Trophoblast cell (in vitro differentiated cells and primary cell): ENCODE results near the gene TRIM40.

Experiments
- DNase-seq, 2 donors: peaks; one replicate each; pipeline ENCODE4 v3.0.0-alpha.2; 2016
- H2AFZ ChIP-seq: 2 replicates; pipeline ENCODE4 v1.6.1; 2013; ENCODE audit warnings: low read length, moderate library complexity, mild to moderate bottlenecking; ENCODE audit not compliant: insufficient read depth, poor library complexity
- H2AK5ac ChIP-seq: 2 replicates; pipeline ENCODE4 v1.6.1; 2013; ENCODE audit warnings: mild to moderate bottlenecking, low read length
- H2BK120ac ChIP-seq: 2 replicates; pipeline ENCODE4 v1.6.1; 2013; ENCODE audit warnings: low read length, mild to moderate bottlenecking, moderate library complexity; ENCODE audit not compliant: insufficient read depth, poor library complexity
- H2BK12ac ChIP-seq: 2 replicates; pipeline ENCODE4 v1.6.1; 2013; ENCODE audit warnings: mild to moderate bottlenecking, low read length, moderate library complexity
- H2BK5ac ChIP-seq: 2 replicates; pipeline ENCODE4 v1.6.1; 2013; ENCODE audit warnings: low read length, low read depth, moderate library complexity, mild to moderate bottlenecking; ENCODE audit not compliant: poor library complexity
- H3K14ac ChIP-seq: 2 replicates; pipeline ENCODE4 v1.6.1; 2013; ENCODE audit warnings: mild to moderate bottlenecking, low read length
- H3K18ac ChIP-seq: 2 replicates; pipeline ENCODE4 v1.6.1; 2013; ENCODE audit warnings: mild to moderate bottlenecking, low read length
- H3K23ac ChIP-seq: 2 replicates; pipeline ENCODE4 v1.6.1; 2013; ENCODE audit warnings: low read length
- H3K27ac ChIP-seq: 2 replicates; pipeline ENCODE4 v1.5.1; 2013; ENCODE audit warnings: low read depth, mild to moderate bottlenecking, inconsistent platforms, low read length, moderate library complexity
- H3K27me3 ChIP-seq: 2 replicates; pipeline ENCODE4 v1.6.1; 2013; ENCODE audit warnings: inconsistent platforms, mild to moderate bottlenecking, low read length, moderate library complexity; ENCODE audit not compliant: insufficient read depth
- H3K36me3 ChIP-seq, 2 experiments: 1 replicate in 1 of 2; 2 replicates in 1 of 2; pipeline ENCODE4 v1.6.1; 2013; ENCODE audit warnings: low read length in 2 of 2, mild to moderate bottlenecking in 2 of 2, moderate library complexity in 1 of 2; ENCODE audit not compliant: insufficient read depth in 2 of 2, control insufficient read depth in 1 of 2
- H3K4ac ChIP-seq: 2 replicates; pipeline ENCODE4 v1.6.1; 2013; ENCODE audit warnings: low read depth, mild to moderate bottlenecking, low read length, moderate library complexity
- H3K4me1 ChIP-seq, 2 experiments: 1 replicate in 1 of 2; 2 replicates in 1 of 2; pipeline ENCODE4 v1.6.1; 2013; ENCODE audit warnings: low read length in 2 of 2, mild to moderate bottlenecking in 2 of 2, moderate library complexity in 1 of 2; ENCODE audit not compliant: insufficient read depth in 2 of 2, control insufficient read depth in 1 of 2
- H3K4me2 ChIP-seq: 2 replicates; pipeline ENCODE4 v1.6.1; 2013; ENCODE audit warnings: inconsistent platforms, mild to moderate bottlenecking, low read length, moderate library complexity
- H3K4me3 ChIP-seq: 2 replicates; pipeline ENCODE4 v1.5.1; 2013; ENCODE audit warnings: mild to moderate bottlenecking, low read depth, low read length, inconsistent platforms
- H3K79me1 ChIP-seq: one replicate; pipeline ENCODE4 v1.6.1; 2013; ENCODE audit warnings: low read length
- H3K79me2 ChIP-seq: 2 replicates; pipeline ENCODE4 v1.6.1; 2013; ENCODE audit warnings: low read length, mild to moderate bottlenecking; ENCODE audit not compliant: control insufficient read depth, insufficient read depth, poor library complexity
- H3K9ac ChIP-seq: 2 replicates; pipeline ENCODE4 v1.6.1; 2013; ENCODE audit warnings: mild to moderate bottlenecking, low read length
- H3K9me3 ChIP-seq: 2 replicates; pipeline ENCODE4 v1.6.1; 2013; ENCODE audit warnings: low read depth, mild to moderate bottlenecking, control low read depth, inconsistent platforms, low read length; ENCODE audit not compliant: insufficient read depth
- H4K12ac ChIP-seq: 2 replicates; pipeline ENCODE4 v1.6.1; 2013; ENCODE audit warnings: low read depth, mild to moderate bottlenecking, low read length, moderate library complexity
- H4K8ac ChIP-seq: 2 replicates; pipeline ENCODE4 v1.6.1; 2013; ENCODE audit warnings: low read depth, mild to moderate bottlenecking, low read length, moderate library complexity
- H4K91ac ChIP-seq: one replicate; pipeline ENCODE4 v1.6.1; 2013; ENCODE audit warnings: low read depth, mild to moderate bottlenecking, low read length, moderate library complexity
- WGBS: extraction: QIAGEN DNeasy Blood & Tissue Kit; methylation state at CpG from one replicate; pipeline ENCODE4 v1.1.7; 2013; ENCODE audit warnings: missing lambda C conversion rate; ENCODE audit not compliant: insufficient read length, insufficient coverage; ENCODE audit errors: extremely low coverage; 5-methylcytosine and 5-hydroxymethylcytosine counted together

Gene TRIM40

GRCh38 chr6:30157999-30158398, 22.1 kb downstream of the TRIM40 start:
- Histone ChIP-seq H3K14ac (no peak overlapping the region), H3K79me2 (no peaks in the 10 kb centered on the region), H4K8ac (no peak overlapping the region), H3K9me3 (peaks cover 2% of the 10 kb centered on the region), H4K91ac (no peak overlapping the region), H3K27ac (no peak overlapping the region), H3K27me3 (no peaks in the 10 kb centered on the region), H3K36me3 (no peaks in the 10 kb centered on the region), H3K4ac (no peak overlapping the region), H3K23ac (no peak overlapping the region), H3K9ac (no peak overlapping the region), H2BK5ac (no peak overlapping the region), H2BK120ac (no peak overlapping the region), H3K79me1 (no peaks in the 10 kb centered on the region), H3K4me3 (no peak overlapping the region), H2AFZ (no peak overlapping the region), H2AK5ac (no peak overlapping the region), H3K4me2 (no peak overlapping the region), H3K4me1 (no peaks in the 10 kb centered on the region), H3K18ac (no peak overlapping the region), H4K12ac (no peak overlapping the region), H2BK12ac (no peak overlapping the region)
- no CpG with 5 or more reads among the region's 2 CpGs for WGBS
- no peak for DNase-seq

GRCh38 chr6:30158475-30159040, 22.6 kb downstream of the TRIM40 start:
- no peaks in the 10 kb centered on the region for H3K36me3 ChIP-seq
- H3K4me1 ChIP-seq = no peaks in the 10 kb centered on the region
- H3K18ac ChIP-seq = no peak overlapping the region
- H2AFZ ChIP-seq = no peak overlapping the region
- H4K91ac ChIP-seq = no peak overlapping the region
- DNase-seq = no peak
- H3K4ac ChIP-seq = no peak overlapping the region
- no peaks in the 10 kb centered on the region for H3K79me1 ChIP-seq
- no peak overlapping the region for H4K8ac ChIP-seq
- H2BK12ac ChIP-seq = no peak overlapping the region
- H3K4me3 ChIP-seq = no peak overlapping the region
- no peak overlapping the region for H3K14ac ChIP-seq
- H3K4me2 ChIP-seq = no peak overlapping the region
- no peak overlapping the region for H4K12ac ChIP-seq
- no peak overlapping the region for H3K23ac ChIP-seq
- WGBS = no CpG with 5 or more reads among the region's 3 CpGs
- H2BK5ac ChIP-seq = no peak overlapping the region
- H3K9ac ChIP-seq = no peak overlapping the region
- H2AK5ac ChIP-seq = no peak overlapping the region
- H3K9me3 ChIP-seq = peaks cover 2% of the 10 kb centered on the region
- no peak overlapping the region for H2BK120ac ChIP-seq
- H3K27ac ChIP-seq = no peak overlapping the region
- no peaks in the 10 kb centered on the region for H3K27me3 ChIP-seq
- no peaks in the 10 kb centered on the region for H3K79me2 ChIP-seq

GRCh38 chr6:30160008-30160784, 24.3 kb downstream of the TRIM40 start:
- Histone ChIP-seq H3K18ac (no peak overlapping the region), H3K23ac (no peak overlapping the region), H3K9me3 (peaks cover 2% of the 10 kb centered on the region), H3K79me1 (no peaks in the 10 kb centered on the region), H2BK5ac (no peak overlapping the region), H3K14ac (no peak overlapping the region), H4K8ac (no peak overlapping the region), H2AFZ (no peak overlapping the region), H2AK5ac (no peak overlapping the region), H4K91ac (no peak overlapping the region), H4K12ac (no peak overlapping the region), H3K4me2 (no peak overlapping the region), H3K4ac (no peak overlapping the region), H3K9ac (no peak overlapping the region), H2BK120ac (no peak overlapping the region), H3K27ac (no peak overlapping the region), H3K27me3 (no peaks in the 10 kb centered on the region), H3K4me1 (no peaks in the 10 kb centered on the region), H3K79me2 (no peaks in the 10 kb centered on the region), H3K4me3 (peak overlapping the region; percentile 40), H3K36me3 (no peaks in the 10 kb centered on the region), H2BK12ac (no peak overlapping the region)
- no peak for DNase-seq
- no CpG with 5 or more reads among the region's 17 CpGs for WGBS

- Histone ChIP-seq H4K91ac (no peak within 1 kb of the TSS), H2AFZ (no peak within 1 kb of the TSS)
Measured at GRCh38 chr6:30160785-30161531, 25.0 kb downstream of the TRIM40 start, which contains the start of gene TRIM10. TRIM10 (minus strand) TSS chr6:30161211; CDS start chr6:30160858, 353 bp downstream.

More at GRCh38 chr6:30160785-30161531, 25.0 kb downstream of the TRIM40 start, which contains the start of gene TRIM10:
- Histone ChIP-seq H3K18ac (no peak within 1 kb of the TSS), H3K27ac (no peak within 1 kb of the TSS), H3K23ac (no peak within 1 kb of the TSS), H2BK5ac (no peak within 1 kb of the TSS), H2AK5ac (no peak within 1 kb of the TSS), H3K4me2 (no peak within 1 kb of the TSS), H4K8ac (no peak within 1 kb of the TSS), H3K4ac (no peak within 1 kb of the TSS), H3K79me1 (no peaks in the 10 kb centered on the region), H3K9ac (no peak within 1 kb of the TSS), H3K14ac (no peak within 1 kb of the TSS), H3K9me3 (peaks cover 2% of the 10 kb centered on the region), H3K79me2 (no peaks in the 10 kb centered on the region), H3K4me3 (peak within 1 kb of the TSS; percentile 40), H3K27me3 (no peaks in the 10 kb centered on the region), H3K36me3 (no peaks in the 10 kb centered on the region), H2BK12ac (no peak within 1 kb of the TSS), H3K4me1 (no peaks in the 10 kb centered on the region), H4K12ac (no peak within 1 kb of the TSS), H2BK120ac (no peak within 1 kb of the TSS)
- WGBS = no CpG with 5 or more reads among the region's 4 CpGs
- no peak for DNase-seq
